PC-9 (cell line): ENCODE measurements around the gene RAI2. TPM values are rescaled to one million over a fixed set of nuclear protein-coding genes. Genes with fewer than 3 reads are reported as not detected.

Experiments
- BruUV-seq: library from RNA; stranded (reverse); fragments of 400-500 nt; replicated peaks from 2 replicates; lab custom pipeline; 2021; lab: Mats Ljungman, UMichigan
- CTCF ChIA-PET: fragments of 300-600 bp; sonication (Branson Sonifier 250); formaldehyde crosslinking; loops from one replicate; lab custom pipeline; 2022; ENCODE audit warnings: antibody characterized with exemption; lab: Charles Lee
- POLR2A ChIA-PET: fragments of 300-600 bp; sonication (Branson Sonifier 250); formaldehyde crosslinking; loops from one replicate; lab custom pipeline; 2022; ENCODE audit warnings: antibody characterized with exemption; ENCODE audit not compliant: unreplicated experiment; lab: Charles Lee
- DNase-seq, 2 experiments: peaks; one replicate each; pipeline versions ENCODE4 v3.0.0 to v3.0.0-alpha.2; 2015 to 2022; ENCODE audit warnings: mixed read lengths in 1 of 2
- H2AFZ ChIP-seq: fragments of 200-600 bp; sonication (generic); 2 replicates; pipeline ENCODE4 v1.8.1; 2017; ENCODE audit warnings: antibody characterized with exemption
- H3F3A ChIP-seq: fragments of 200-600 bp; sonication (generic); 2 replicates; pipeline ENCODE4 v1.8.1; 2017; ENCODE audit warnings: antibody characterized with exemption, mild to moderate bottlenecking, low read depth; ENCODE audit not compliant: insufficient read depth
- H3K27ac ChIP-seq: fragments of 200-600 bp; sonication (generic); 2 replicates; pipeline ENCODE4 v1.6.1; 2016; ENCODE audit warnings: mixed run types
- H3K27me3 ChIP-seq: fragments of 200-600 bp; sonication (generic); 2 replicates; pipeline ENCODE4 v1.6.1; 2016; ENCODE audit warnings: low read depth, mixed run types; ENCODE audit not compliant: insufficient read depth
- H3K36me3 ChIP-seq: fragments of 200-600 bp; sonication (generic); 2 replicates; pipeline ENCODE4 v1.6.1; 2016; ENCODE audit warnings: low read depth, mixed run types
- H3K4me1 ChIP-seq: fragments of 200-600 bp; sonication (generic); replicated peaks from 2 replicates; pipeline ENCODE4 v1.6.1; 2016; ENCODE audit warnings: mixed run types; ENCODE audit not compliant: insufficient read depth
- H3K4me2 ChIP-seq: fragments of 200-600 bp; sonication (generic); 2 replicates; pipeline ENCODE4 v1.6.1; 2017; ENCODE audit warnings: mixed run types
- H3K4me3 ChIP-seq: fragments of 200-600 bp; sonication (generic); 2 replicates; pipeline ENCODE4 v1.6.1; 2016; ENCODE audit warnings: mixed run types
- H3K79me2 ChIP-seq: fragments of 200-600 bp; sonication (generic); 2 replicates; pipeline ENCODE4 v1.6.1; 2017; ENCODE audit warnings: low read depth, mixed run types
- H3K9me2 ChIP-seq: fragments of 200-600 bp; sonication (generic); 2 replicates; pipeline ENCODE4 v1.8.1; 2017; ENCODE audit warnings: mild to moderate bottlenecking; ENCODE audit not compliant: insufficient read depth
- H3K9me3 ChIP-seq: fragments of 200-600 bp; sonication (generic); 2 replicates; pipeline ENCODE4 v1.8.1; 2016; ENCODE audit warnings: low read depth; ENCODE audit not compliant: insufficient read depth
- H4K20me1 ChIP-seq: fragments of 200-600 bp; sonication (generic); 2 replicates; pipeline ENCODE4 v1.8.1; 2017; ENCODE audit not compliant: insufficient read depth
- EZH2 ChIP-seq: fragments of 200-600 bp; sonication (generic); IDR thresholded peaks from 2 replicates; pipeline ENCODE4 v1.8.0; 2017; ENCODE audit warnings: antibody characterized with exemption, low read depth
- intact Hi-C: fragments of 100-400 bp; cut with micrococcal nuclease; formaldehyde crosslinking; loops from one replicate; pipeline ENCODE4 v1.10.0; 2022; ENCODE audit not compliant: unreplicated experiment
- total RNA-seq: library from RNA; stranded (reverse); gene quantifications from 2 replicates; pipeline ENCODE4 v1.2.3, GENCODE V29; 2021
- TF ChIP-seq, protein P1 (sequence below): fragments of 200-600 bp; sonication (generic); conservative IDR thresholded peaks from 2 replicates; pipeline ENCODE4 v1.6.1; 2017; ENCODE audit warnings: mixed run types, antibody characterized with exemption, mild to moderate bottlenecking, moderate library complexity

The RAI2 gene
- total RNA-seq, 1 experiment from 2014 or later, result not detected

DNA sequence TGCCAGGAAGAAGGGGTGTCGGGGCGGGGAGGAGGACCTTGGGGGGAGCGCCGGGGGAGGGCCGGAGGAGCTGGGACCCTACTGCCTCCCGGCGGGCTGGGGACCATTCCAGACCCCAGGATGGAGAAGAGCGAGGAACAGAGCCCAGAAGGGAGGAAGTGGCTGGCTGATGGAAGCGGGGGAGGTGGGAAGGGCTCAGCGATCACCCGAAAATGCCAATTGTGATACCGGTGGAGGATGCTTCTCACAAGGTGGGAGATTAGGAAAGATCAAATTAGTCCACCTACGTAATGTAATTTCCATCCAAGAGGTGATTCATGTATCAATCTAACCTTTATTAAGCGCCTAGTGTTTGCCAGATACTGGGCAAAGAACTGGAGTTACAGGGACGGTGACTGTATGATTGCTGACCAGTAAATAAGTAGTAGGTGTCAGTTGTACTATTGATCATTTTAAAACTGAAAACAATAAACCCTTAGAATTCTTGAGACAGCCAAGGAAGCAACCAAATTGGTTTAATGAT, 452 bp upstream of the RAI2 start:
- Histone ChIP-seq H3K4me1 (no peaks in the 10 kb centered on the region), H3K27ac (no peak overlapping the region), H3K9me2 (no peaks in the 10 kb centered on the region), H3K79me2 (no peaks in the 10 kb centered on the region), H3F3A (no peaks in the 10 kb centered on the region), H3K27me3 (peaks cover 4% of the 10 kb centered on the region; the same call in 1 of the 2 replicates), H4K20me1 (no peaks in the 10 kb centered on the region), H3K36me3 (no peaks in the 10 kb centered on the region), H3K4me3 (no peak overlapping the region), H2AFZ (no peak overlapping the region), H3K9me3 (no peaks in the 10 kb centered on the region), H3K4me2 (no peak overlapping the region)
- TF ChIP-seq, protein P1, sequence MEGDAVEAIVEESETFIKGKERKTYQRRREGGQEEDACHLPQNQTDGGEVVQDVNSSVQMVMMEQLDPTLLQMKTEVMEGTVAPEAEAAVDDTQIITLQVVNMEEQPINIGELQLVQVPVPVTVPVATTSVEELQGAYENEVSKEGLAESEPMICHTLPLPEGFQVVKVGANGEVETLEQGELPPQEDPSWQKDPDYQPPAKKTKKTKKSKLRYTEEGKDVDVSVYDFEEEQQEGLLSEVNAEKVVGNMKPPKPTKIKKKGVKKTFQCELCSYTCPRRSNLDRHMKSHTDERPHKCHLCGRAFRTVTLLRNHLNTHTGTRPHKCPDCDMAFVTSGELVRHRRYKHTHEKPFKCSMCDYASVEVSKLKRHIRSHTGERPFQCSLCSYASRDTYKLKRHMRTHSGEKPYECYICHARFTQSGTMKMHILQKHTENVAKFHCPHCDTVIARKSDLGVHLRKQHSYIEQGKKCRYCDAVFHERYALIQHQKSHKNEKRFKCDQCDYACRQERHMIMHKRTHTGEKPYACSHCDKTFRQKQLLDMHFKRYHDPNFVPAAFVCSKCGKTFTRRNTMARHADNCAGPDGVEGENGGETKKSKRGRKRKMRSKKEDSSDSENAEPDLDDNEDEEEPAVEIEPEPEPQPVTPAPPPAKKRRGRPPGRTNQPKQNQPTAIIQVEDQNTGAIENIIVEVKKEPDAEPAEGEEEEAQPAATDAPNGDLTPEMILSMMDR, result no peak
- no peak for TF ChIP-seq EZH2
- POLR2A ChIA-PET, result no interaction called here
- no TSS peak for BruUV-seq
- no peak for DNase-seq
- CTCF ChIA-PET, result no interaction called here
- intact Hi-C loops, result no loop called here

DNA sequence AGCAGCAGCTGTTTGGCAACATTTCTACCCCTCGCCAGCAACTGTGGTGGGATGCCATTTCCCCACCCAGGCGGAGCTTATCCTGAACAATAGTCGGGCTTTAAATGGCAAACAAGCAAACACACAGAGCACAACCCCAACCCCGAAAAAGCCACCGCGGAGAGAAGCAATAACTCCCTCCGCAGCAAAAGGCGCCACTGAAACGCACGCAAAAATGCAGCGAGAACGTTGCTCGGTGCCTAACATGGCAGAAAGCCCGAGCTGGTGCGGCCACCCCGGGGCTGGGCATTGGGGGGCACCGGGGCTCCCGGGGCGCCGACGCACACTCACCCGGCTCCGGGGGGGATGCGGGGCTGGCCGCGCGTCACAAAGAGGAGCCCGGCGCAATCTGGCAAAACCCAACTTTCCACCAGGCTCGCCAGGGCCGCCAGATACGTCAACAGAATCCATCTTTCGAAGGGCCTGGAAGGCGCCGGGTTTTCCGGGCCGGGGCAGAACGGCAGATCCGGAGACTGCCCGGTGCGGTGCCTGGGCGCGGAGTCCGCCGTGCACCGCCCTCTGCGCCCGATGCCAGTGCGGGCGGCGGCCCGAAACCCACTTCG, 818 bp downstream of the RAI2 start:
- ChIA-PET POLR2A (interaction anchor here (0.6 kb wide), 1 partner anchor 35 kb away, joined by 9 read pairs; no protein-coding TSS in a partner anchor), CTCF (no interaction called here)
- Histone ChIP-seq H3K27ac (no peak overlapping the region), H3K27me3 (peaks cover 4% of the 10 kb centered on the region), H3F3A (no peaks in the 10 kb centered on the region), H3K36me3 (no peaks in the 10 kb centered on the region), H3K4me3 (no peak overlapping the region), H3K9me3 (no peaks in the 10 kb centered on the region), H4K20me1 (no peaks in the 10 kb centered on the region), H3K9me2 (no peaks in the 10 kb centered on the region), H3K4me1 (no peaks in the 10 kb centered on the region), H3K79me2 (no peaks in the 10 kb centered on the region), H3K4me2 (no peak overlapping the region), H2AFZ (no peak overlapping the region)
- intact Hi-C loops, result no loop called here
- DNase-seq, result no peak
- BruUV-seq, result no TSS peak
- no peak for TF ChIP-seq EZH2
- TF ChIP-seq, protein P1, result no peak

GRCh38 chrX:17859609-17860178, 1.4 kb downstream of the RAI2 start:
- H3K36me3 ChIP-seq, result no peaks in the 10 kb centered on the region
- CTCF ChIA-PET, result no interaction called here
- H3K9me2 ChIP-seq, result no peaks in the 10 kb centered on the region
- H2AFZ ChIP-seq, result no peak overlapping the region
- H3K9me3 ChIP-seq, result no peaks in the 10 kb centered on the region
- H4K20me1 ChIP-seq, result no peaks in the 10 kb centered on the region
- H3K4me2 ChIP-seq, result no peak overlapping the region
- BruUV-seq, result no TSS peak
- H3F3A ChIP-seq, result no peaks in the 10 kb centered on the region
- H3K27ac ChIP-seq, result no peak overlapping the region
- TF ChIP-seq EZH2, result no peak
- TF ChIP-seq, protein P1, result no peak
- POLR2A ChIA-PET, result interaction anchor here (0.6 kb wide), 1 partner anchor 35 kb away, joined by 9 read pairs; no protein-coding TSS in a partner anchor
- intact Hi-C loops, result no loop called here
- no peak for DNase-seq
- H3K79me2 ChIP-seq, result no peaks in the 10 kb centered on the region
- no peaks in the 10 kb centered on the region for H3K4me1 ChIP-seq
- no peak overlapping the region for H3K4me3 ChIP-seq
- peaks cover 10% of the 10 kb centered on the region for H3K27me3 ChIP-seq
